ENCODE data around the gene USP27X. TPM values are rescaled to one million over a fixed set of nuclear protein-coding genes. Genes with fewer than 3 reads are reported as not detected.

The USP27X gene
- total RNA-seq, 120 experiments from 2014 or later = 4.4 to 20.1 (median 12.2) TPM

Other genes starting within 250 kb of the USP27X start
- gene PAGE1, start 183.5 kb upstream of the USP27X start, total RNA-seq = not detected
- gene PAGE4, start 50.2 kb upstream of the USP27X start, total RNA-seq = not detected
- 1 to 10 TPM; 2.8 to 9.2 (median 5.1) TPM for gene CLCN5, start 43.1 kb downstream of the USP27X start, total RNA-seq

Measured in dorsolateral prefrontal cortex (tissue), 118 donors.